Effector CD8-positive, alpha-beta T cell (primary cell): ENCODE measurements around the gene CPSF3.
"Not testable (repeated sequence)": the region's sequence is repeated elsewhere in the genome, so short reads cannot be mapped to it uniquely, and the experiment has no call there.

Source experiments
- DNase-seq: peaks from one replicate; lab custom pipeline; 2025; lab: John Stamatoyannopoulos, UW

Gene CPSF3

DNA sequence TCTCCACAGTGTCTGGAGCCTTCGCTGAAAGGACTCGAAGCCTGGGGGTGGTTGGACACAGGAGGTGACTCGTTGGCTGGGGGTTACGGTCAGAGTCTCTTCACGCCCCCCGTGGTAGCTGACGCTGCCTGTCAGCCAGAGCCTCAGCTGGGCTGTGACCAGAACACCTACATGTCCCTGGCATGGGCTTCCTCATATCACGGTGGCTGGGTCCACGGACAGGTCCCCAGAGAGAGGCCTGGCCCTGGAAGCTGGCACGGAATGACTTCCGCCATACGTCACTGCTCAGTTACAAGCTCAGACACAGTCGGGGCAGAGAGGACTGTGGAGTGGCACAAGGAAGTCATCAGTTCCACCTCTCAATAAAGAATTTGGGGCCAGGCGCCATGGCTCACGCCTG is 28.6 kb upstream of the CPSF3 start:
- DNase-seq = no peak

- DNase-seq = no peak
Observed at GRCh38 chr2:9397201-9397600, 26.3 kb upstream of the CPSF3 start.

DNA sequence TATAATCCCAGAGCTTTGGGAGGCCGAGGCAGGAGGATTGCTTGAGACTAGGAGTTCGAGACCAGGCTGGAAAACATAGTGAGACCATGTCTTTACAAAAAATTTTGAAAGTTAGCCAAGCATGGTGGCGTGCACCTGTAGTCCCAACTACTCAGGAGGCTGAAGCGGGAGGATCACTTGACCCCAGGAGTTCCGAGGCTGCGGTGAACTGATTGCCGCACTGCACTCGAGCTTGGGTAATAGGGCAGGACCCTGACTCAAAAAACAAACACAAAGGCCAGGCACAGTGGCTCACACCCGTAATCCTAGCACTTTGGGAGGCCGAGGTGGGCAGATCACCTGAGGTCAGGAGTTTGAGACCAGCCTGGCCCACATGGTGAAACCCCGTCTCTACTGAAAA is 25.2 kb upstream of the CPSF3 start:
- DNase-seq = not testable (repeated sequence)

- DNase-seq = no peak
Observed at GRCh38 chr2:9398881-9399780, 24.3 kb upstream of the CPSF3 start.

DNA sequence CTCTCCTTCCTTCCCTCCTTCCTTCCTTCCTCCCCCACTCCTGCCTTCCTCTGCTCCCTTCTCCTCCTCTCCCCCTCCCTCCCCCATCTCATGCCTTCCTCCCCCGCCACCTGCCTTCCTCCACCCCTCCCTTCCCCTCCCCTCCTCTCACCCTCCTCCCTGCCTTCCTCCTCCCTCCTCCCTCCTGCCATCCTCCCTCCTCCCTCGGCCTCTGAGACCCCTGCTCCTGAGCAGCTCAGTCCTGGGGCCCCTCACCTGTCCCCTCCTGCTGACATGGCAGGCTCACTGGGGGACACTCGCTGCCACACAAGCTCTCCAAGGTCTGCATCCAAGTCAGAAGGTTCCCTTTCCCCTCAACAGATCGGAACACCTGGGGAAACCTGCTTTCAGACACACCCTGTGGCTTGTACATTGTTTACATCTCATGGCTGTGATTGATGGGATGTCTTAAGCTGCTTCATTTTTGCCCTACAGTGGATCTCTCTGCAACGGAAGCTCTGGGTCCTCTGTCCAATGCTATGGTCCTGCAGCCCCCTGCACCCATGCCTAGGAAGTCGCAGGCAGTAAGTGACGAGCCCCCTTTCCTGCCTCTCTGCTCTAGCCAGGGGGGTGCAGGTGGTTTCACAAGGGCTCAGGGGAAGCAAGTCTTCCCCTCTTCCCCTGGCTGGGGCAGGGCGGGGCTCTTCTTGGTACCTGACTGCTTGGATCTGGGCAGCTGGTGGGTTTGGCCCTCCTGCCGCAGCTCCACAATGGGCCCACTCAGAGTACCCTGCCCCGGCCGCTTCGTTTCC is 23.0 kb upstream of the CPSF3 start:
- no peak for DNase-seq

DNA sequence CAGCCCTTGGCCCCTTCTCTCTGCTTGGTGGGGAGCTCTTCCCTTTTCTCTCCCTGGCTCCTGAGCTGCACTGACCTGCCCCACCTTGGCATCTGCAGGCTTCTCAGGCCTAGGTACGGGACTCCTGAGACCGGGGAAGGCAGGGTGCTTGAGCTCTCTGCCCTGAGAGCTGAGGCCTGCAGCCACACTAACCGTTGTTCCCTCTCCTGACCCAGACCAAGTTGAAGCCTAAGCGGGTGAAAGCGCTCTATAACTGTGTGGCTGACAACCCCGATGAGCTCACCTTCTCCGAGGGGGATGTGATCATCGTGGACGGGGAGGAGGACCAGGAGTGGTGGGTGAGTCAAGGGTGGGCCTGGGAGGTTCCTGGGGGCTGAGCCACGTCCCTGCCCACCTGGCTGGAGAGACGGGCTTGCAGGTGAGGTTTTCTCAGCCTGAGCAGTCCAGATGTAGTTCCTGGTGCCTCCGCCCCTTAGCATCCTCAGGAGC is 22.4 kb upstream of the CPSF3 start:
- no peak for DNase-seq

DNA sequence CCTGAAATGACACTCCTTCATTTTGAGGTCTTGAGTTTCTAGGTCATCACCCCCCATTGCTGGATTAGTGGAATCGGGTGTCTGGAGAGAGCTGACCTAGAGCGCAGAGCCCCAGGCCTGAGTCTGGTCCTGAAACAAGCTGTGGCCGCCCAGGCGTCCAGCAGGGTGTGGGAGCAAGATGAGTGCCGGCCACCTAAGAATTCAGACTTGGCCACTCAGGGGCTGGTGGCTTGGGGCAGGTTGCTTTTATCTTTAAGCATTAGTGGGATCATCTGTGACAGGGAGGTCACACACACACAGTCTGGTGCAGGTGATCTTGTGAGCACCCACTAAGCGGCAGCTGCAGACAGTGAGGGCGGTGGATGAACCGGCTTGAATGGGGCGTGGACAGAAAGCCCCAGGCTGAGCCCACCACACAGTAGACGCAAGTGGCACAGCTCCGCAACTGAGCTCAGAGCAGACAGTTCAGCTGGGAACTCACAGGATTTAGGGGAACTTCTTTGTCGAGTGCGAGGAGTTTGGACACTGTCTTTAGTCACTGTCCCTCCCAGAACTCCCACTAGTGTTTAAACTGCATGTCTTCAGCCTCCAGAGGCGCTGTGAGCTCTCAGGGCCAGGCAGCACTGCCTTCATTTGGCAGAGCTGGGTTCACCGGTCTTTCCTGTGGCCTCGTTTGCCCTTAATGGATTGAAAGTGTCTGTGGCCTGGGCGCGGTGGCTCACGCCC is 21.6 kb upstream of the CPSF3 start:
- no peak for DNase-seq

GRCh38 chr2:9403924-9404323 is 19.5 kb upstream of the CPSF3 start:
- DNase-seq = no peak

DNA sequence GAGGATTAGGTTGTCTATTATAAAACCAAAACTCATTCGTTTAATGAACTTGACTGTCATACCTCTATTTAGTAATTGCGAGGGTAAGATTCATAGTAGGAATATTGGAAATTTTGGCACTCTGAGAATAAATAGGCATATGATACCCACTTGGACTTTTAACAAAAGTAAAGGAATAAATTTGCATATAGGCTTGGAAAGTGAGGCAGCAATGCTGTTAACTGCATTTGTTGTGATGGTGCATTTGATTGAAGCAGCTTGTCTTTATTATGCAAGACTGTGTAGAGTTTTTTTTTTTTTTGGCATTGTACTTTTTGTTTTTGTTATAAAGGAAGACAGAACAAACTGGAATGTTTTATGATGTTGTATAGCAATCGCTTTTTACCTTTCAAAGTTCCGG is 19.0 kb upstream of the CPSF3 start:
- DNase-seq = no peak

DNA sequence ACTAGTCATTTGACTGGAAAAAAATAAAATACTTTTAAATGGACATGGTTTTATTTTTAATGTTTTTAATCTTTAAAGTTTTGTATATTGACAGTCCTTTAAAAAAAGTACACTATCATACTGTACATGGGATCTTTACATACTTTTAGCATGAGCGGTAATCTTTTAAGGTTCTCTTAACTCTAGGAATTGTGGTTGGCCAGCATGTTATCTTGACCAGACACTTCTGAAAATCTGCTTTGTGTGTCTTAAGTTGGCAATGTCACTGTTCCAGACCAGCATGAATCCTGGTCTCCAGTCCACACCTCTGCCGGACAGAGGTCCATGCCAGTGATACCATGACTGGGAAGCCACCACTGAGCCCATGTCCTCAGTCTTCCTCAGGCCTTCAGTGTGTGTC is 17.8 kb upstream of the CPSF3 start:
- DNase-seq = no peak

- DNase-seq = no peak
Observed at GRCh38 chr2:9406529-9407362, 16.7 kb upstream of the CPSF3 start.

DNA sequence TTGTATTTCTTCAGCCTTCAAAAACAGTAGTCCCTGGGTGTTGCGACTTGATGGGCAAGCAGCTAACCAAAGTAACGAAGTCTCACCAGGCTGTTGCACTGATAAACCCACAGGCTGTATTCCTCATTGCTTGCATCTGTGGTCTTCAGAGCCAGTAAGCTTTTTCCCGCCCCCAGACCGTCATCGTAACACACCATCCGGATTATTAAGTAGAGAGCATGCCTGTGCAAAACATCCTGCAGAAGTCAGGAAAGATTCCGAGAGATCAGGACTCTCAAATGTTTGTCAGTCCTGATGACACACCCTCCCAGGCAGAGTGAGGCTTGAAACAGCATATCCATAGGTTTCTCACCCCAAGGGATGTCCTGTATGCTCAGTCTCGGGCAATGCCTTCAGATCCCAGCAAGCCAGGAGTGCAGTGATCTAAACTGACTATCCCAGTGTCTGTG is 16.1 kb upstream of the CPSF3 start:
- no peak for DNase-seq

DNA sequence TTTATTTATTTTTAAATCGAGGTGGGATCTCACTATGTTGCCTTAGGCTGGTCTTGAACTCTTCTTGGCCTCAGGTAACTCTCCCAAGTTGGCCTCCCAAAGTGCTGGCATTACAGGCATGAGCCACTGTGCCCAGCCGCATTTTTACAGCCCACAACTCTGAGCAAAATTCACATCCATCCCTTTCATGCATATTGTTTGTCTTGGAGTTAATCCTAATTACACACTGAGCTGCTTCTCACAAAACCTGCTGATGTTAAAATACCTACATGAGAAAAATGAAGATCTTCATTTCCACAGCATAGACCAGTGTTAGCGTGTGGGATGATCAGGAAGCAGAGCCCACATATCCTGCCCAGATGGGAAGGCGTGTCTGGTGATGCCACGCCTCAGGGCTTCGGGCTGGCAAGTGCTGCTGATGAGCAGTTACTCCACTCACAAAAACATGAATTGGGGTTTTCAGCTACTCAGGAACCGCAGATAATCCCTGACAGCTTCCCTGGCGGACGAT is 14.8 kb upstream of the CPSF3 start:
- DNase-seq = no peak

DNA sequence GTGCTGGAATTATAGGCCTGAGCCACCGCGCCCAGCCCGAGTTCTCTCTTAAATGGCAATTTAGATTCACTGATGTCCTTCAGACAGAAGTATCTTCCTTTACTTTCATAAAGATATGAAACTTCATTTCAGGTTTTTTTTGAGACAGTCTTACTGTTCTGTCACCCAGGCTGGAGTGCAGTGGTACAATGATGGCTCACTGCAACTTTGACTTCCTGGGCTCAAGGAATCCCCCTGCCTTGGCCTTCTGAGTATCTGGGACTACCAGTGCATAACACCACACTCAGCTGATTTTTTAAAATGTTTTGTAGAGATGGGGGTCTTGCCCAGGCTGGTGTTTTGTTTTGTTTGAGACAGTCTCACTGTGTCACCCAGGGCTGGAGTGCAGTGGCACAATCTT is 13.3 kb upstream of the CPSF3 start:
- no peak for DNase-seq

GRCh38 chr2:9412781-9413180 is 10.7 kb upstream of the CPSF3 start:
- no peak for DNase-seq

DNA sequence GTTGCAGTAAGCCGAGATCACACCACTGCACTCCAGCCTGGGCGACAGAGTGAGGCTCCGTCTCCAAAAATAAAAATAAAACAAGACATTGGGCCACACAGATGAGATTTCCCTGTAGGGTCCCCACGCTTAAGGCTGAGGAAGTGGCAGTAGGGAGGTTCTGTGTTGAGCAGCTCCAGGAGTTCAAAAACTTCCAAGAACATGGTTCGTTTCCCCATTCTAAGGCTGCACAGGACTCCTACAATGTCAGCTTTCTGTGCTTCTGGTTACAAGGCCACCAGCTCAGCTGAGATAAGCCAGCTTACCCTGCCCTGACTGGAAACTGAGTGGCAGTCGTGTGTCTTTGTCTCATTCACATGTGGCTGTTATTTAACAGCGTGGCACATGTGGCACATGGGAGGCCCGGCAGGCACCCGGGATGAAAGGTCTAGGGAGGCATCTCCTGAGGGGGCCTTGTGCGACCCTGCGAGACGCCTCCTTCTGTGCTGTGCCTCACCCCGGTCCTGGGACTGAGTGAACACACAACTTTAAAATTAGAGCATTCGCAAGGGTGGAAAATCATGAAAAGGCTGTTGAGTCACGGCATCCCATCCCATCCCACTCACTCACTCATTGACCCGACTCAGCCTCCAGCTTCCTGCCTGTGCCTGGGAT is 7.8 kb upstream of the CPSF3 start:
- DNase-seq = no peak

- DNase-seq = no peak
Observed at GRCh38 chr2:9416267-9416961, 7.0 kb upstream of the CPSF3 start.

GRCh38 chr2:9416962-9417316 is 6.5 kb upstream of the CPSF3 start:
- no peak for DNase-seq

GRCh38 chr2:9417725-9418124 is 5.7 kb upstream of the CPSF3 start:
- DNase-seq = no peak

- no peak for DNase-seq
Observed at GRCh38 chr2:9418746-9419145, 4.7 kb upstream of the CPSF3 start.
